ENCODE data around the gene RIMBP2.

Gene RIMBP2

GRCh38 chr12:130463275-130463658, 252.8 kb downstream of the RIMBP2 start:
- no peak for TF ChIP-seq CTCF (IDR thresholded peaks at IDR 0.05)

GRCh38 chr12:130462558-130463274, 253.4 kb downstream of the RIMBP2 start:
- TF ChIP-seq CTCF (IDR thresholded peaks at IDR 0.05), result no peak

GRCh38 chr12:130461839-130462557, 254.1 kb downstream of the RIMBP2 start:
- TF ChIP-seq CTCF (IDR thresholded peaks at IDR 0.05), result no peak

GRCh38 chr12:130461447-130461815, 254.7 kb downstream of the RIMBP2 start:
- no peak for TF ChIP-seq CTCF (IDR thresholded peaks at IDR 0.05)

GRCh38 chr12:130460611-130461446, 255.3 kb downstream of the RIMBP2 start:
- no peak for TF ChIP-seq CTCF (IDR thresholded peaks at IDR 0.05)

- TF ChIP-seq CTCF (IDR thresholded peaks at IDR 0.05), result no peak
Observed at GRCh38 chr12:130459916-130460315, 256.2 kb downstream of the RIMBP2 start.

- no peak for TF ChIP-seq CTCF (IDR thresholded peaks at IDR 0.05)
Observed at GRCh38 chr12:130458341-130458740, 257.8 kb downstream of the RIMBP2 start.

Data from LNCAP (cell line).